GM21360 (cell line): Measurements from ENCODE around the gene LCE1A.
A peak's percentile ranks its signal among the peaks of the same experiment; 100 is the strongest.

ENCODE experiments used
- ATAC-seq: cut with Tn5 transposase; IDR thresholded peaks from one replicate; pipeline ENCODE4 v1.9.1; 2021; ENCODE audit warnings: mild to moderate bottlenecking, moderate library complexity; ENCODE audit not compliant: unreplicated experiment

The LCE1A gene

GRCh38 chr1:152869808-152870419, 42.6 kb downstream of the LCE1A start:
- ATAC-seq, result peak; percentile 68

GRCh38 chr1:152870831-152871730, 43.8 kb downstream of the LCE1A start:
- no peak for ATAC-seq

- no peak for ATAC-seq
Observed at GRCh38 chr1:152871731-152872126, 44.5 kb downstream of the LCE1A start.

- ATAC-seq, result no peak
Observed at GRCh38 chr1:152873495-152873894, 46.2 kb downstream of the LCE1A start.

- no peak for ATAC-seq
Observed at GRCh38 chr1:152876827-152877226, 49.6 kb downstream of the LCE1A start.
